C4-2B (cell line): ENCODE results near the gene IBA57.
A peak's percentile ranks its signal among the peaks of the same experiment; 100 is the strongest.

Experiments
- CTCF ChIP-seq: fragments of 450-650 bp; conservative IDR thresholded peaks from 2 replicates; pipeline ENCODE4 v1.5.1; 2017; ENCODE audit warnings: mild to moderate bottlenecking
- ZFX ChIP-seq: fragments of 450-650 bp; IDR thresholded peaks from 2 replicates; pipeline ENCODE4 v1.6.1; 2017

- no peak for TF ChIP-seq CTCF
- TF ChIP-seq ZFX = peak; percentile 76; the same call in 1 of the 2 replicates
Observed at GRCh38 chr1:228139931-228140723, 25.5 kb upstream of the IBA57 start, which contains the start of gene GUK1.
